PC-3 (cell line): ENCODE results near the gene C3orf18.

Experiments
- CTCF ChIP-seq: fragments of 300-600 bp; sonication (generic); conservative IDR thresholded peaks from 2 replicates; pipeline ENCODE4 v1.5.1; 2017; ENCODE audit warnings: antibody characterized with exemption, low read depth, mild to moderate bottlenecking, low read length
- EZH2 ChIP-seq: fragments of 300-600 bp; sonication (generic); IDR thresholded peaks from one replicate; pipeline ENCODE4 v1.6.1; 2017; ENCODE audit warnings: antibody characterized with exemption, mild to moderate bottlenecking, low read length; ENCODE audit not compliant: unreplicated experiment
- EZH2phosphoT487 ChIP-seq: fragments of 300-600 bp; sonication (generic); IDR thresholded peaks from 2 replicates; pipeline ENCODE4 v1.6.1; 2018; ENCODE audit warnings: mild to moderate bottlenecking, antibody characterized with exemption, low read length, borderline replicate concordance

DNA sequence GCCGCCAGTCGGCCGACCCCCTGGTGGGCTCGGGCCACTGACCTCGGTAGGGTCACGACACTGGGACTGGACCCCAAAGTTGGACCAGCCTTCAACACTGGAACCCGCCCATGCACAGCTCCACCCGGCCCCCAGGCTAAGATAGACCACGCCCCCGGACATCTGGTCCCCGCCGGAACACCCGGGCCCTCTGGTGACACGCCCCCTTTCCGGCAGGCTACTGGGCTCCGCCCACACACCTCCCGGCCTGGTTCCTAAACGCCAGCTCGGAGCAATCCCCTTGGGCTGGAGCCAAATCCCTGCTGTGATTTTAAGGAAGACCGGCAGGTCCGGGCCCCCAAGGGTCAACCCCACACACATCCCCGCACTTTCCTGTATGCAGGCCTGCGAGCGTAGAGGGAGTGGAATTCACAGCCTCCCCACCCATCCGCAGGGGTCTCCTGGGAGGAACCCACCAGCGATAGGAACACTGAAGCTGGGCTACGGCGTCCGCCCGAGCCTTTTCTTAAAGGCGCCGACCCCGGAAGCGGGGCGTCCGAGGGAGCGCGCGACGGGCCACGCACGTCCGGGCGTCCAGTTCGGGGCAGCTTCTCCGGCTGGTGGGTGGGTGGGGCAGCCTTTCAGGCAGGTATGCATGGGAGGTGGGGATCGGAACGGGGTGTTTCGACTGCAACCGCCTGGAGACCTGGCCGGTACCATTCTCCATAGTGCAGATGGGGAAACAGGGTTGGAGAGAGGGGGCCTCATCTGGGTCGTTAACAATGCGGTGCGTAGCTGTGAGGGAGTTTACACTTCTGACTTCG lies 1.6 kb upstream of the C3orf18 start, which contains the start of gene HEMK1:
- TF ChIP-seq CTCF (no peak), EZH2 (no peak), EZH2phosphoT487 (no peak)
